Hepatocyte (in vitro differentiated cells): ENCODE measurements around the gene TGIF2.

Source experiments
- CTCF ChIP-seq: fragments of 200-600 bp; sonication (generic); IDR thresholded peaks from 2 replicates; pipeline ENCODE4 v1.5.1; 2016; ENCODE audit warnings: antibody characterized with exemption, mild to moderate bottlenecking; ENCODE audit not compliant: poor library complexity
- EZH2 ChIP-seq: fragments of 200-600 bp; sonication (generic); IDR thresholded peaks from 2 replicates; pipeline ENCODE4 v1.6.1; 2016; ENCODE audit warnings: antibody characterized with exemption, mild to moderate bottlenecking, borderline replicate concordance

- no peak for TF ChIP-seq CTCF
- no peak for TF ChIP-seq EZH2
These were observed 45.9 kb upstream of the TGIF2 start for GRCh38 chr20:36527331-36528125.
